ENCODE results near the gene ELAVL1. TPM values are rescaled to one million over a fixed set of nuclear protein-coding genes. Genes with fewer than 3 reads are reported as not detected.

ELAVL1 gene
- total and polyA plus RNA-seq, 2 of the 13 experiments (the other 11 are each of a cell fraction or from before 2014, with no cell fraction given): 27.9 to 38.4 TPM

DNA sequence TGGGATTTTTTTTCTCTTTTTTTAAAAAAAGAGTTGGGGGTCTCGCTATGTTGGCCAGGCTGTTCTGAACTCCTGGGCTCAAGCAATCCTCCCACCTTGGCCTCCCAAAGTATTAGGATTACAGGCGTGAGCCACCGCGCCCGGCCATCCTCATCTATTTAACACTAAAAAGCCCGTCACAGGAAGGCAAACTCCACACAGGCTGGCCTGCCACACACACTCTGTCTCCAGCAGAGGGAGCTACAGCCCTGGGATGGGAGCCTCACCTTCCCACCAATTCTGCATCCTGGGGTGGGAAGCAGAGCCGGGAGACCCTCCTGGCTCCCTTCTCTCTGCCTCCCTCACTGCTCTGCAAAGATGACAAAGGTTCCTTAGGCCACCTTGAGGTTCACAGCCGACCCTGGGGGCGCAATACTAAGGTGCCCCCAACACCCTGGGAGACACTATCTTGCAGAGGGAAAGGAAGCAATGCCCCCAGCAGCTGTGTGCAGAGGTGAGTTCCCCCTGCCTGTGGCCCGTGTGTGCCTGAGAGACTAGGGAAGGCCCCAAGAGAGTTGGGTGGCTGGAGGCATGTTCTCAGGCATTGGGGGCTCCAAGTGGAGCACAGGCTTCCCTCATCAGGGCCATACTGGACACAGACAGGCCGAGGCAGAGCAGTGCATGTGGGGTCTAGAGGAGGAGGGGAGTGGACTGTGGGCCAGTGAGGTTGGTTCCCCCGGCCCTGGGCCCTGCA lies 34.6 kb downstream of the ELAVL1 start (continued):
- TF ChIP-seq, protein P1, sequence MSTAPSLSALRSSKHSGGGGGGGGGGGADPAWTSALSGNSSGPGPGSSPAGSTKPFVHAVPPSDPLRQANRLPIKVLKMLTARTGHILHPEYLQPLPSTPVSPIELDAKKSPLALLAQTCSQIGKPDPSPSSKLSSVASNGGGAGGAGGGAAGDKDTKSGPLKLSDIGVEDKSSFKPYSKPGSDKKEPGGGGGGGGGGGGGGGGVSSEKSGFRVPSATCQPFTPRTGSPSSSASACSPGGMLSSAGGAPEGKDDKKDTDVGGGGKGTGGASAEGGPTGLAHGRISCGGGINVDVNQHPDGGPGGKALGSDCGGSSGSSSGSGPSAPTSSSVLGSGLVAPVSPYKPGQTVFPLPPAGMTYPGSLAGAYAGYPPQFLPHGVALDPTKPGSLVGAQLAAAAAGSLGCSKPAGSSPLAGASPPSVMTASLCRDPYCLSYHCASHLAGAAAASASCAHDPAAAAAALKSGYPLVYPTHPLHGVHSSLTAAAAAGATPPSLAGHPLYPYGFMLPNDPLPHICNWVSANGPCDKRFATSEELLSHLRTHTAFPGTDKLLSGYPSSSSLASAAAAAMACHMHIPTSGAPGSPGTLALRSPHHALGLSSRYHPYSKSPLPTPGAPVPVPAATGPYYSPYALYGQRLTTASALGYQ (CRISPR knock-in tag; IDR thresholded peaks at IDR 0.05): no peak
- TF ChIP-seq STAG1 (CRISPR knock-in tag; IDR thresholded peaks at IDR 0.05) (peak; percentile 74), RAD21 (CRISPR knock-in tag; IDR thresholded peaks at IDR 0.05) (peak; percentile 79)

DNA sequence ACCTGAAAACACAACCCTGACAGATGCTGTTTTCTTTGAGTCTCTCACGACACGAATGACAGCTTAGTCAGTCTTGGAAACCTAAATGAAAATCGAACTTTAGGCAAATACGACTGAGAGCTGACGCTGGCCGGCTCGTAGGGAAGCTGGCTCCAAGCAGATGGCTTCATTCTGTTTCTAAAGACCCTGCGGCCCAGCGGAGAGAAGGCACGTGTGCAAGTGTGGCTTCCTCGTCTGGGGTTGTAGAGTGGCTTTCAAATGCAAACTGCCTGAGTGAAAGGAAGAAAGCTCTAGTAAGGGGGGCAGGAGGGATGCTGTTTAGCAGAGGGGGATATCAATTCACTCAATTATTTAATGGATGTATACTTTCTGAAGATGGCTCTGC lies 35.9 kb downstream of the ELAVL1 start:
- Histone ChIP-seq H4K20me1 (ENCODE audit: insufficient read depth, low read length) (peaks cover 3% of the 10 kb centered on the region; the same call in 1 of the 2 replicates), H3K36me3 (replicated peaks in 1 of 2; ENCODE audit: control insufficient read depth in 1 of 2, insufficient read depth in 2 of 2, low read length in 2 of 2) (peaks cover 29 to 75% of the 10 kb centered on the region in 2 experiments; a peak in 4 of 5 replicates), H3K79me2 (ENCODE audit: insufficient read depth, low read length) (no peaks in the 10 kb centered on the region), H3K27me3 (ENCODE audit: control insufficient read depth in 1 of 2, insufficient read depth in 2 of 2, low read length in 2 of 2) (no peaks in the 10 kb centered on the region), H3K27ac (ENCODE audit: extremely low read length, insufficient read depth, low read length) (no peak overlapping the region), H3K4me3 (replicated peaks in 1 of 3; ENCODE audit: insufficient read depth in 1 of 3, low read depth in 2 of 3, low read length in 3 of 3) (no peak overlapping the region), H3K9me3 (ENCODE audit: low read length) (no peaks in the 10 kb centered on the region), H3K4me2 (ENCODE audit: low read depth, low read length) (no peak overlapping the region), H3K4me1 (ENCODE audit: insufficient read depth, low read length) (no peaks in the 10 kb centered on the region), H3K9ac (ENCODE audit: insufficient read depth, low read depth, low read length) (no peak overlapping the region), H2AFZ (ENCODE audit: low read length) (no peak overlapping the region)
- intact Hi-C loops (cut with micrococcal nuclease; ENCODE audit: unreplicated experiment): no loop called here
- BruUV-seq (replicated peaks): no TSS peak
- ChIA-PET CTCF (ENCODE audit: low intra/inter-chr PET ratio, low total read pairs) (no interaction called here), POLR2A (no interaction called here)
- TF ChIP-seq FOSL1 (CRISPR knock-in tag; IDR thresholded peaks at IDR 0.05; ENCODE audit: borderline replicate concordance) (no peak), RBM22 (optimal IDR thresholded peaks at IDR 0.05; ENCODE audit: low read length) (peak; percentile 49)
- FAIRE-seq: no peak
- in situ Hi-C loops (cut with HindIII; ENCODE audit: extremely low pct_ligation_motif_present, low pct_unique_long_range_greater_than_20kb): no loop called here
- 96% methylated on average over 11 of the region's 11 CpGs for WGBS (ENCODE audit: low lambda C conversion rate)
- ATAC-seq: no peak
- no peak for DNase-seq (ENCODE audit: low spot score)
